OCI-LY3 (cell line): Measurements from ENCODE around the gene PUS10.

Experiments
- H2AFZ ChIP-seq: fragments of 200-600, 300-600 bp; shearing (Covaris generic); 2 replicates; pipeline ENCODE4 v1.6.0; 2014; ENCODE audit warnings: antibody characterized with exemption, low read depth, low read length
- H3K27ac ChIP-seq: fragments of 200-600, 300-600 bp; sonication (generic); 2 replicates; pipeline ENCODE4 v1.5.1; 2014; ENCODE audit warnings: mild to moderate bottlenecking, low read length, moderate library complexity, mixed read lengths
- H3K27me3 ChIP-seq: fragments of 200-600, 300-600 bp; sonication (generic); 2 replicates; pipeline ENCODE4 v1.6.1; 2014; ENCODE audit warnings: low read depth, low read length, mixed read lengths
- H3K36me3 ChIP-seq: fragments of 200-600, 300-600 bp; sonication (generic); replicated peaks from 2 replicates; pipeline ENCODE3; 2014; ENCODE audit warnings: low read depth, low read length, mixed read lengths
- H3K4me1 ChIP-seq: fragments of 300-600, 200-600 bp; sonication (generic); 2 replicates; pipeline ENCODE4 v1.6.1; 2014; ENCODE audit warnings: low read length, mixed read lengths
- H3K4me2 ChIP-seq: fragments of 200-600, 300-600 bp; sonication (generic); 2 replicates; pipeline ENCODE4 v1.6.1; 2014; ENCODE audit warnings: low read length, mixed read lengths
- H3K4me3 ChIP-seq: fragments of 300-600, 200-600 bp; sonication (generic); 2 replicates; pipeline ENCODE4 v1.5.1; 2014; ENCODE audit warnings: antibody characterized with exemption, mild to moderate bottlenecking, low read length, moderate library complexity
- H3K79me2 ChIP-seq: fragments of 300-600, 200-600 bp; shearing (Covaris generic); 2 replicates; pipeline ENCODE4 v1.6.1; 2014; ENCODE audit warnings: mild to moderate bottlenecking, low read length, mixed read lengths
- H3K9ac ChIP-seq: fragments of 300-600, 200-600 bp; shearing (Covaris generic); 2 replicates; pipeline ENCODE4 v1.6.0; 2014; ENCODE audit warnings: mild to moderate bottlenecking, low read length, moderate library complexity
- H3K9me3 ChIP-seq: fragments of 200-600, 300-600 bp; shearing (Covaris generic); 2 replicates; pipeline ENCODE4 v1.6.1; 2014; ENCODE audit warnings: low read length, mixed read lengths; ENCODE audit not compliant: insufficient read depth
- H4K20me1 ChIP-seq: fragments of 200-600, 300-600 bp; sonication (generic); 2 replicates; pipeline ENCODE4 v1.6.1; 2016; ENCODE audit warnings: low read length, mixed read lengths; ENCODE audit not compliant: insufficient read depth
- CTCF ChIP-seq: fragments of 200-600, 300-600 bp; sonication (generic); IDR thresholded peaks from 2 replicates; pipeline ENCODE4 v1.5.1; 2014; ENCODE audit warnings: antibody characterized with exemption, low read length, low read depth
- EZH2phosphoT487 ChIP-seq: fragments of 200-600 bp; shearing (Covaris generic); IDR thresholded peaks from 2 replicates; pipeline ENCODE4 v1.6.1; 2018; ENCODE audit warnings: antibody characterized with exemption, mixed run types, low read depth

The PUS10 gene

GRCh38 chr2:60945341-60945740 lies 72.7 kb downstream of the PUS10 start:
- no peaks in the 10 kb centered on the region for H4K20me1 ChIP-seq
- peaks cover 28% of the 10 kb centered on the region for H3K36me3 ChIP-seq
- peaks cover 7% of the 10 kb centered on the region for H3K4me1 ChIP-seq
- H3K9ac ChIP-seq: no peak overlapping the region
- no peak overlapping the region for H2AFZ ChIP-seq
- H3K27ac ChIP-seq: no peak overlapping the region
- H3K9me3 ChIP-seq: no peaks in the 10 kb centered on the region
- no peak overlapping the region for H3K4me3 ChIP-seq
- no peaks in the 10 kb centered on the region for H3K79me2 ChIP-seq
- no peak for TF ChIP-seq EZH2phosphoT487
- TF ChIP-seq CTCF: no peak
- no peak overlapping the region for H3K4me2 ChIP-seq
- no peaks in the 10 kb centered on the region for H3K27me3 ChIP-seq

DNA sequence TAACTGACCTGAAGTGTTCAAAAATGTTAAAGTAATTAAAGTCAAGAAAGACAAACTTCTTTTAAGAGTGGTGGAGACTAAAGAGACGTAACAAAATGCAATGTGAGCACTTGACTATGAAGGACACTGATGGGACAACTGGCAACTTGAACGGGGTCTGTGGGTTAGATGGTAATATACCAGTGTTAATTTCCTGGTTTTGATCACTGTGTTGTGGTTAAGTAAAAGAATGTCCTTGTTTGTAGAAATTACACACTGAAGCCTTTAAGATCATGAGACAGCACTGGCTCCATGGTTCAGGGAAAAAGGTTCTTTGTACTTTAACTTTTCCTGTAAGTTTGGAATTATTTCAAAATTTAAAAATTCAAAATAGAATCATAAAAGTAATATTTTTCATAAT lies 78.4 kb downstream of the PUS10 start:
- Histone ChIP-seq H3K4me3 (no peak overlapping the region), H3K36me3 (peaks cover 51% of the 10 kb centered on the region), H3K9me3 (no peaks in the 10 kb centered on the region), H3K9ac (no peak overlapping the region), H2AFZ (no peak overlapping the region), H3K27ac (no peak overlapping the region), H3K4me1 (no peaks in the 10 kb centered on the region), H3K79me2 (no peaks in the 10 kb centered on the region), H3K4me2 (no peak overlapping the region), H3K27me3 (no peaks in the 10 kb centered on the region), H4K20me1 (no peaks in the 10 kb centered on the region; the same call in none of the 2 replicates)
- no peak for TF ChIP-seq CTCF
- TF ChIP-seq EZH2phosphoT487: no peak

- Histone ChIP-seq H3K9me3 (no peaks in the 10 kb centered on the region), H3K9ac (no peak overlapping the region), H3K36me3 (peaks cover 46% of the 10 kb centered on the region), H3K79me2 (peaks cover 4% of the 10 kb centered on the region; the same call in 1 of the 2 replicates), H3K27ac (no peak overlapping the region), H2AFZ (no peak overlapping the region), H3K4me3 (no peak overlapping the region), H3K27me3 (no peaks in the 10 kb centered on the region), H4K20me1 (peaks cover 5% of the 10 kb centered on the region), H3K4me2 (no peak overlapping the region), H3K4me1 (no peaks in the 10 kb centered on the region)
- TF ChIP-seq CTCF: no peak
- TF ChIP-seq EZH2phosphoT487: no peak
These were observed 79.8 kb downstream of the PUS10 start for GRCh38 chr2:60938301-60938700.

DNA sequence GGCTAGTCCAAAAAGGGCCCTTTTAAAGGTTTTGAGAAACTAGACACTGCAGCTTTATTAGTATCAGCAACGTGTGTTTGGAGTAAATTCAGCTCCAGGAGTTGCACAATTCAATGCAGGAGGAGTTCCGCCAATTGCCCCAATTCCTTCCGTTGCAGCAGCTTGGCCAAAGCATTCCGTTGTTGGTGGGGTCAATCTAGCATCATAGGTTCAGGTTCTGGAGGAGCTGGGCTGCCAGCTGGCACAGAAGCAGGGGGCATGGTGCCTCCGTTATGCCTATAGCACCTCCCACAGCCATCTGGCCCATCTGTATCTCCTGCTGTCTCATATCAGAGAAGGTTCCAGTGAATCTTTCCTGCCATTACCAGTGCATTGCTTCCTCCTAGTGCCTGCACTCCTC lies 81.3 kb downstream of the PUS10 start:
- no peak overlapping the region for H3K9ac ChIP-seq
- peaks cover 15% of the 10 kb centered on the region for H4K20me1 ChIP-seq
- TF ChIP-seq CTCF: no peak
- no peak for TF ChIP-seq EZH2phosphoT487
- peaks cover 51% of the 10 kb centered on the region for H3K36me3 ChIP-seq
- H3K79me2 ChIP-seq: peaks cover 6% of the 10 kb centered on the region; the same call in 1 of the 2 replicates
- H3K4me1 ChIP-seq: no peaks in the 10 kb centered on the region
- no peak overlapping the region for H3K4me2 ChIP-seq
- no peak overlapping the region for H2AFZ ChIP-seq
- H3K27me3 ChIP-seq: no peaks in the 10 kb centered on the region
- H3K9me3 ChIP-seq: no peaks in the 10 kb centered on the region
- no peak overlapping the region for H3K27ac ChIP-seq
- H3K4me3 ChIP-seq: no peak overlapping the region
